MM.1S (cell line): ENCODE data around the gene PRUNE2.

Experiments used
- CTCF ChIP-seq: fragments of 300-600 bp; sonication (generic); IDR thresholded peaks from 2 replicates; pipeline ENCODE4 v1.5.1; 2016; ENCODE audit warnings: antibody characterized with exemption, low read length, mixed read lengths
- EZH2 ChIP-seq: fragments of 300-600 bp; sonication (generic); optimal IDR thresholded peaks from 2 replicates; pipeline ENCODE3; 2017; ENCODE audit warnings: low read depth, mild to moderate bottlenecking, antibody characterized with exemption, low read length, mixed read lengths

GRCh38 chr9:76600007-76600615, 305.8 kb downstream of the PRUNE2 start:
- TF ChIP-seq CTCF (no peak), EZH2 (no peak)
